GM23248 (cell line): Measurements from ENCODE around the gene TIMP3. TPM values are rescaled to one million over a fixed set of nuclear protein-coding genes. Genes with fewer than 3 reads are reported as not detected.

Experiments used
- DNase-seq: peaks from one replicate; pipeline ENCODE4 v3.0.0-alpha.2; 2015
- H2AFZ ChIP-seq: fragments of 200-600 bp; sonication (generic); 2 replicates; pipeline ENCODE4 v1.6.1; 2016; ENCODE audit warnings: antibody characterized with exemption
- H3F3A ChIP-seq: fragments of 200-600 bp; sonication (generic); 2 replicates; pipeline ENCODE4 v1.6.1; 2016; ENCODE audit warnings: mild to moderate bottlenecking, antibody characterized with exemption, mixed run types; ENCODE audit not compliant: insufficient read depth
- H3K27ac ChIP-seq: fragments of 200-600 bp; sonication (generic); 2 replicates; pipeline ENCODE4 v1.5.1; 2016; ENCODE audit warnings: mild to moderate bottlenecking
- H3K27me3 ChIP-seq: fragments of 200-600 bp; sonication (generic); replicated peaks from 2 replicates; pipeline ENCODE4 v1.6.1; 2016; ENCODE audit warnings: mild to moderate bottlenecking; ENCODE audit not compliant: insufficient read depth
- H3K36me3 ChIP-seq: fragments of 200-600 bp; sonication (generic); 2 replicates; pipeline ENCODE4 v1.6.1; 2016; ENCODE audit warnings: low read depth, mild to moderate bottlenecking
- H3K4me1 ChIP-seq: fragments of 200-600 bp; sonication (generic); 2 replicates; pipeline ENCODE4 v1.6.1; 2016; ENCODE audit warnings: mild to moderate bottlenecking; ENCODE audit not compliant: insufficient read depth
- H3K4me2 ChIP-seq: fragments of 200-600 bp; sonication (generic); one replicate; pipeline ENCODE4 v1.6.1; 2016; ENCODE audit warnings: mild to moderate bottlenecking; ENCODE audit not compliant: unreplicated experiment
- H3K4me3 ChIP-seq: fragments of 200-600 bp; sonication (generic); 2 replicates; pipeline ENCODE4 v1.5.1; 2016; ENCODE audit warnings: mild to moderate bottlenecking
- H3K79me2 ChIP-seq: fragments of 200-600 bp; sonication (generic); 2 replicates; pipeline ENCODE4 v1.6.1; 2016; ENCODE audit warnings: mild to moderate bottlenecking; ENCODE audit not compliant: insufficient read depth
- H3K9ac ChIP-seq: fragments of 200-600 bp; sonication (generic); 2 replicates; pipeline ENCODE4 v1.6.1; 2016; ENCODE audit warnings: mild to moderate bottlenecking
- H3K9me2 ChIP-seq: fragments of 200-600 bp; sonication (generic); 2 replicates; pipeline ENCODE4 v1.6.1; 2016; ENCODE audit warnings: mixed run types, mild to moderate bottlenecking, moderate library complexity; ENCODE audit not compliant: insufficient read depth
- H3K9me3 ChIP-seq: fragments of 200-600 bp; sonication (generic); one replicate; pipeline ENCODE4 v1.6.1; 2017; ENCODE audit warnings: low read depth
- H4K20me1 ChIP-seq: fragments of 200-600 bp; sonication (generic); 2 replicates; pipeline ENCODE4 v1.6.0; 2016; ENCODE audit not compliant: insufficient read depth
- EZH2 ChIP-seq: fragments of 200-600 bp; sonication (generic); IDR thresholded peaks from 2 replicates; pipeline ENCODE4 v1.6.1; 2018; ENCODE audit warnings: antibody characterized with exemption, mild to moderate bottlenecking; ENCODE audit not compliant: insufficient read depth, poor library complexity, severe bottlenecking
- EZH2phosphoT487 ChIP-seq: fragments of 200-600 bp; sonication (generic); IDR thresholded peaks from 2 replicates; pipeline ENCODE4 v1.6.1; 2018; ENCODE audit warnings: antibody characterized with exemption, moderate library complexity, mild to moderate bottlenecking, low read depth; ENCODE audit not compliant: insufficient read depth
- WGBS, 2 experiments: methylation state at CpG; one replicate each; pipeline ENCODE4 v1.1.6; 2015 to 2017; ENCODE audit warnings: low lambda C conversion rate in 2 of 2, low coverage in 1 of 2; ENCODE audit errors: missing lambda C conversion rate in 2 of 2; 5-methylcytosine and 5-hydroxymethylcytosine counted together
- in situ Hi-C: fragments of 300-500 bp; cut with MboI; formaldehyde crosslinking; loops from 2 replicates; pipeline ENCODE4 v1.15.0; 2020
- polyA plus RNA-seq: library from polyadenylated mRNA; unstranded; fragments of >200 nt; fragmentation: Nextera tagmentation; extraction: Ambion mirVana; gene quantifications from 2 replicates; pipeline ENCODE4 v1.2.1, GENCODE V29; 2016
- total RNA-seq: library from RNA; depleted of rRNA; stranded (reverse); fragments of >200 nt; shearing (Covaris generic); gene quantifications from 2 replicates; pipeline ENCODE4 v1.2.3, GENCODE V29; 2014

Gene TIMP3
- total and polyA plus RNA-seq, 2 experiments from 2014 or later: 1,254 to 1,465 TPM

- no peak for TF ChIP-seq EZH2
- no peak for TF ChIP-seq EZH2phosphoT487
- H3K9me3 ChIP-seq: no peaks in the 10 kb centered on the region
- no peak overlapping the region for H3K4me3 ChIP-seq
- peaks cover 62% of the 10 kb centered on the region for H3K36me3 ChIP-seq
- peaks cover 19% of the 10 kb centered on the region for H3K79me2 ChIP-seq
- H3K27ac ChIP-seq: peak overlapping the region; percentile 34
- H3K4me1 ChIP-seq: no peaks in the 10 kb centered on the region
- in situ Hi-C loops: no loop called here
- DNase-seq: peak; percentile 27
- H3K27me3 ChIP-seq: no peaks in the 10 kb centered on the region
- no peak overlapping the region for H2AFZ ChIP-seq
- H4K20me1 ChIP-seq: no peaks in the 10 kb centered on the region; the same call in 1 of the 2 replicates
- H3F3A ChIP-seq: peaks cover 99% of the 10 kb centered on the region
- no peaks in the 10 kb centered on the region for H3K9me2 ChIP-seq
- no peak overlapping the region for H3K4me2 ChIP-seq
- no peak overlapping the region for H3K9ac ChIP-seq
- WGBS, 2 experiments: 97 to 99% methylated on average over 5 of the region's 5 CpGs
Measured at GRCh38 chr22:32861330-32861729, 59.8 kb downstream of the TIMP3 start.

- H3K9ac ChIP-seq: no peak overlapping the region
- H3K27me3 ChIP-seq: no peaks in the 10 kb centered on the region
- no peak overlapping the region for H3K4me3 ChIP-seq
- H3F3A ChIP-seq: peaks cover 92% of the 10 kb centered on the region
- in situ Hi-C loops: no loop called here
- peaks cover 54% of the 10 kb centered on the region for H3K36me3 ChIP-seq
- WGBS, 2 experiments: 84 to 87% methylated on average over 4 of the region's 4 CpGs
- no peak overlapping the region for H2AFZ ChIP-seq
- peak overlapping the region; percentile 34 for H3K27ac ChIP-seq
- H3K9me2 ChIP-seq: no peaks in the 10 kb centered on the region
- H3K4me2 ChIP-seq: no peak overlapping the region
- no peaks in the 10 kb centered on the region for H3K9me3 ChIP-seq
- no peaks in the 10 kb centered on the region for H3K4me1 ChIP-seq
- peak; percentile 20 for DNase-seq
- TF ChIP-seq EZH2 (no peak), EZH2phosphoT487 (no peak)
- H4K20me1 ChIP-seq: no peaks in the 10 kb centered on the region; the same call in 1 of the 2 replicates
- H3K79me2 ChIP-seq: peaks cover 13% of the 10 kb centered on the region
Measured at GRCh38 chr22:32862083-32862482, 60.6 kb downstream of the TIMP3 start.

GRCh38 chr22:32862936-32863661 is 61.6 kb downstream of the TIMP3 start:
- no peak for TF ChIP-seq EZH2phosphoT487
- TF ChIP-seq EZH2: no peak
- H3K36me3 ChIP-seq: peaks cover 44% of the 10 kb centered on the region
- 88 to 89% methylated on average over 8 of the region's 8 CpGs for WGBS, 2 experiments
- H2AFZ ChIP-seq: no peak overlapping the region
- H3K9me2 ChIP-seq: no peaks in the 10 kb centered on the region
- H4K20me1 ChIP-seq: no peaks in the 10 kb centered on the region
- H3F3A ChIP-seq: peaks cover 82% of the 10 kb centered on the region
- in situ Hi-C loops: no loop called here
- no peaks in the 10 kb centered on the region for H3K9me3 ChIP-seq
- no peak overlapping the region for H3K4me2 ChIP-seq
- peak; percentile 38 for DNase-seq
- H3K27me3 ChIP-seq: no peaks in the 10 kb centered on the region
- H3K79me2 ChIP-seq: peaks cover 3% of the 10 kb centered on the region; the same call in 1 of the 2 replicates
- no peak overlapping the region for H3K4me3 ChIP-seq
- H3K4me1 ChIP-seq: no peaks in the 10 kb centered on the region
- no peak overlapping the region for H3K9ac ChIP-seq
- peak overlapping the region; percentile 34; the same call in 1 of the 2 replicates for H3K27ac ChIP-seq

- in situ Hi-C loops: no loop called here
- Histone ChIP-seq H3K79me2 (no peaks in the 10 kb centered on the region; the same call in 1 of the 2 replicates), H3K9ac (no peak overlapping the region), H4K20me1 (no peaks in the 10 kb centered on the region), H2AFZ (no peak overlapping the region), H3F3A (peaks cover 72% of the 10 kb centered on the region), H3K4me3 (no peak overlapping the region), H3K4me1 (no peaks in the 10 kb centered on the region), H3K36me3 (peaks cover 37% of the 10 kb centered on the region), H3K4me2 (no peak overlapping the region), H3K9me2 (no peaks in the 10 kb centered on the region), H3K9me3 (no peaks in the 10 kb centered on the region), H3K27ac (no peak overlapping the region), H3K27me3 (no peaks in the 10 kb centered on the region)
- TF ChIP-seq EZH2 (no peak), EZH2phosphoT487 (no peak)
- 86 to 88% methylated on average over 3 of the region's 3 CpGs for WGBS, 2 experiments
- peak; percentile 19 for DNase-seq
Measured at GRCh38 chr22:32864041-32864440, 62.5 kb downstream of the TIMP3 start.
